ENCODE results near the gene CD1E.
"Not testable (repeated sequence)": the region's sequence is repeated elsewhere in the genome, so short reads cannot be mapped to it uniquely, and the experiment has no call there.

CD1E gene

GRCh38 chr1:158362482-158362881 lies 8.8 kb downstream of the CD1E start:
- DNase-seq (ENCODE audit: low read depth in 2 of 3, low spot score in 2 of 3), result no peak

DNA sequence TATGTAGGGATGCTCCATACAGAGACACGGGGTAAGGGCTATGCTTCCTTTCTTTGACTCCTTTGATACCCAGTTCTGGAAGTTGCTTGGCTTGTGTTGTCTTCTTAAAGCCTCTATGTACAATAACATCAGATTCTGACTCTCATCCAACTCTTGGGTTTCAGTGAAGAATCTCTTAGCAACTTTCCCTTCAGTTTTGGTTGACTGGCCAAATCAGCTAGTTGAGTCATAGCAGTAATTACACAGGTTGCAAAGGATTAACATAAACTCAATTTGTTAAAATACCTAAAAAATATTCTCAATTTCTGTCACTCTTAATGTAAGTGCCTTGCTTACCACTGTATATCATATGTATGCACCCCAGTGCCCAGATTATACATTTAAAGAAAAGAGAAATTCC lies 9.2 kb downstream of the CD1E start:
- DNase-seq (ENCODE audit: low read depth in 2 of 3, low spot score in 2 of 3), result no peak

- DNase-seq (ENCODE audit: low read depth in 2 of 3, low spot score in 2 of 3), result no peak
Measured at GRCh38 chr1:158366783-158367182, 13.1 kb downstream of the CD1E start.

- DNase-seq (ENCODE audit: low read depth in 2 of 3, low spot score in 2 of 3), result peak in 1 of 3 experiments; percentile 22
Measured at GRCh38 chr1:158371188-158371953, 17.7 kb downstream of the CD1E start.

DNA sequence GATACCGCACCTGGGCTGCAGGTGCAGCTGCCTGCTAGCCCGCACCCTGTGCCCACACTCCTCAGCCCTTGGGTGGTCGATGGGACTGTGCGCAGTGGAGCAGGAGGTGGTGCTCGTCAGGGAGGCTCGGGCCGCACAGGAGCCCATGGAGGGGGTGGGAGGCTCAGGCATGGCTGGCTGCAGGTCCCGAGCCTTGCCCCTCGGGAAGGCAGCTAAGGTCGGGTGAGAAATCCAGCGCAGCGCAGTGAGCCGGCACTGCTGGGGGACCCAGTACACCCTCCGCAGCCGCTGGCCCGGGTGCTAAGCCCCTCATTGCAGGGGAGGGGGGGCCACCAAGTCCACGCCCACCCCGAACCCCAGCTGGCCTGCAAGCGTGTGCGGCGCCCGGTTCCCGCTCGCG lies 20.4 kb downstream of the CD1E start:
- DNase-seq (ENCODE audit: low read depth in 2 of 3, low spot score in 2 of 3), result not testable (repeated sequence)

GRCh38 chr1:158374860-158375259 lies 21.2 kb downstream of the CD1E start:
- DNase-seq (ENCODE audit: low read depth in 2 of 3, low spot score in 2 of 3), result no peak

GRCh38 chr1:158390331-158390730 lies 36.6 kb downstream of the CD1E start:
- DNase-seq (ENCODE audit: low read depth in 2 of 3, low spot score in 2 of 3), result no peak

DNA sequence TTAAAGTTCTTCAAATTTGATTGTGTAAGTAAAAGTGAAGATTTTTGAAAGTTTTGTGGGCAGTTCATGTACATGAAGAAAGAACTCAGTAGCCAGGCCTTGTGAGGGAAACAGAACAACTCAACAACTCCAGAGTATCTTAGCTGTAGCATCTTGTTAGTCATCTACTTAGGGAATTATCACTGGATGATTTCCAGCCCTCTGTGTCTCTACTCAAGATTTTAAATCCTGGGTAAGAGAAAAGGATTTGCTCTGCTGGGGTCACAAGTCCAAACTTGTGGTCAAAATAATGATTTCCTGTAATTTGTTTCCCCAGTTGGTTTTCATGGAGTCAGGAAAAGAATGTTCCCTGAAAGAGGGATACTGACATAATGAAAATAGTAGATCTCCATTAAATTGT lies 37.4 kb downstream of the CD1E start:
- DNase-seq (ENCODE audit: low read depth in 2 of 3, low spot score in 2 of 3), result no peak

DNA sequence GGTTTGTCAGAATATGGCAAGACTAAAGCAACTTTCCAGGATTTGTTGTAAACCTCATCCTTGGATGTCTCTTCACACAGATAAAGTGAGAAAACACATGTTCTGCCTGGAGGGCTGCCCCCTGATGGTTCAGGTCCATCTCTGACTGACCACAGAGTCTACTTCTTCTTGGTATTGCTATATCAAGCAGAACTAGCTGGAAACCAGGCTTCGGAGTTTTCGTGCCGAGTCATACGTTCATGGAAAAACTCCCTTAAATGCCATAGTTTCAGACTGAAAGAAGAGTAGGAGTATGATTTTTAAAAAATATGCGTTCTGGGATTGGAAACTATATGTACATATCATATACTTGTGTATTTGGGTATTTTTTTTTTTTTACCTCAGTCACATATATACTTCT lies 39.8 kb downstream of the CD1E start:
- DNase-seq (ENCODE audit: low read depth in 2 of 3, low spot score in 2 of 3), result no peak

- DNase-seq (ENCODE audit: low read depth in 2 of 3, low spot score in 2 of 3), result no peak
Measured at GRCh38 chr1:158396646-158397045, 43.0 kb downstream of the CD1E start.

GRCh38 chr1:158398818-158399514 lies 45.3 kb downstream of the CD1E start, which contains the start of gene OR10T2:
TSS of gene OR10T2 (minus strand) at chr1:158399466. CDS start at chr1:158399466, 0 bp downstream.
- DNase-seq (ENCODE audit: low read depth in 2 of 3, low spot score in 2 of 3), result no peak

DNA sequence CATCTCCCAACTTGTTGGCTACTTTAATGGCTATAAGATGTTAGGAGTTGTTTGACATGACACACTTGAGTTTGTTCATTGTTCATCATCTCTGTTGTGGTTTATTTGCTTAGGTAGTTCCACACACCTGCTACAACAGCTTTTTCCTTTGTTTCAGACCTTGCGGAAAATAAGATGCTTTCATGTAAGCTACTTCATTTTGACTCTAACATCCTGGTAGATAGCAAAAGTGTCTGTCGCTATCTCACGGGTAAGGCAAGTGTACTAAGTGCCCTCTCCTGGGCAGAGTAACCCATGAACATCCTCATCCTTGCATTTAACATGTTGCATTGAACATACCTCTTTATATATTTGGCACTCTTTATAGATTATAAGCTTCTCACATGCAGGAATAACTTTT lies 47.2 kb downstream of the CD1E start:
- no peak for DNase-seq (ENCODE audit: low read depth in 2 of 3, low spot score in 2 of 3)

DNA sequence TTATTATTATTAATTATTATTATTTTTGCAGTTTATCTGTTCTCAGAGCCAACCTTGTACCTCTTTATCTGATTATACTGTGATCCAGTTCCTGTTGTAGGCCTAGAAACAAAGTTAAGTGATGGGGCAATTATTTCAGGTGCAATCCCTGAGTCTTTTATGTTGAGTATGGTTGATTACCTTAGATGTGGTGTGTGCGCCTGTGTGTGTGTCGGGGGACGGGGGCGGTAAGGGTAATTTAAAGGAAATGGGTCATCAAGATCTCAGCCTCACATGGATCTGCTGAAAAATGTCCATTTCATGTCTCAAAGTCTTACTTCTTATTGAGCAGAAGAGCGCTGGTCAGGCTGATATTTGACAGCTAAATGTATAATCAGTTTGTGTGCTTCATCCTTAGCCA lies 53.4 kb downstream of the CD1E start:
- no peak for DNase-seq (ENCODE audit: low read depth in 2 of 3, low spot score in 2 of 3)
